HAP-1 (cell line): ENCODE measurements around the gene FAM50B.

Source experiments
- DNase-seq, 2 experiments: peaks; one replicate each; pipeline ENCODE4 v3.0.0-alpha.2; 2016 to 2020; ENCODE audit warnings: low spot score in 2 of 2
- H3K27me3 ChIP-seq: fragments of 250-450 bp; sonication (Bioruptor Pico); 2 replicates; pipeline ENCODE4 v1.5.1; 2020; ENCODE audit warnings: low read depth, mild to moderate bottlenecking, moderate library complexity
- H3K36me3 ChIP-seq: fragments of 250-450 bp; sonication (Bioruptor Pico); replicated peaks from 2 replicates; pipeline ENCODE4 v1.5.1; 2020; ENCODE audit warnings: mild to moderate bottlenecking
- H3K4me1 ChIP-seq: fragments of 250-450 bp; sonication (Bioruptor Pico); 2 replicates; pipeline ENCODE4 v1.5.1; 2020; ENCODE audit warnings: mild to moderate bottlenecking
- H3K4me3 ChIP-seq: fragments of 250-450 bp; sonication (Bioruptor Pico); 2 replicates; pipeline ENCODE4 v1.5.1; 2020; ENCODE audit warnings: mild to moderate bottlenecking, moderate library complexity
- H3K9me3 ChIP-seq: fragments of 250-450 bp; sonication (Bioruptor Pico); 2 replicates; pipeline ENCODE4 v1.5.1; 2020; ENCODE audit warnings: mild to moderate bottlenecking, moderate library complexity
- in situ Hi-C: fragments of 300-500 bp; cut with MboI; formaldehyde crosslinking; loops from 3 replicates; pipeline ENCODE4 v1.14.3; 2020; ENCODE audit warnings: low sequenced_read_pairs, inconsistent platforms, mixed read lengths

Gene FAM50B

GRCh38 chr6:3867641-3868502 is 18.7 kb downstream of the FAM50B start:
- Histone ChIP-seq H3K4me1 (no peaks in the 10 kb centered on the region), H3K27me3 (no peaks in the 10 kb centered on the region), H3K4me3 (no peak overlapping the region), H3K9me3 (no peaks in the 10 kb centered on the region), H3K36me3 (no peaks in the 10 kb centered on the region)
- DNase-seq, result no peak
- in situ Hi-C loops, result no loop called here

- Histone ChIP-seq H3K36me3 (no peaks in the 10 kb centered on the region), H3K9me3 (no peaks in the 10 kb centered on the region), H3K4me3 (no peak overlapping the region), H3K27me3 (no peaks in the 10 kb centered on the region; the same call in 1 of the 2 replicates), H3K4me1 (no peaks in the 10 kb centered on the region)
- in situ Hi-C loops, result no loop called here
- peak in 1 of 2 experiments; percentile 17 for DNase-seq
These were observed 19.4 kb downstream of the FAM50B start for GRCh38 chr6:3868544-3868943.

- in situ Hi-C loops, result no loop called here
These were observed 20.1 kb downstream of the FAM50B start for GRCh38 chr6:3869284-3869631.

GRCh38 chr6:3869632-3870527 is 20.7 kb downstream of the FAM50B start:
- Histone ChIP-seq H3K27me3 (no peaks in the 10 kb centered on the region; the same call in 1 of the 2 replicates), H3K4me1 (no peaks in the 10 kb centered on the region), H3K4me3 (no peak overlapping the region), H3K9me3 (no peaks in the 10 kb centered on the region), H3K36me3 (no peaks in the 10 kb centered on the region)
- in situ Hi-C loops, result no loop called here
- DNase-seq, result no peak

More at GRCh38 chr6:3869284-3869631, 20.1 kb downstream of the FAM50B start:
- Histone ChIP-seq H3K4me1 (no peaks in the 10 kb centered on the region), H3K9me3 (no peaks in the 10 kb centered on the region), H3K27me3 (no peaks in the 10 kb centered on the region; the same call in 1 of the 2 replicates), H3K4me3 (no peak overlapping the region), H3K36me3 (no peaks in the 10 kb centered on the region)
- no peak for DNase-seq

- DNase-seq, result no peak
- Histone ChIP-seq H3K4me3 (no peak overlapping the region), H3K36me3 (no peaks in the 10 kb centered on the region), H3K9me3 (no peaks in the 10 kb centered on the region), H3K4me1 (no peaks in the 10 kb centered on the region), H3K27me3 (no peaks in the 10 kb centered on the region; the same call in 1 of the 2 replicates)
- in situ Hi-C loops, result no loop called here
These were observed 21.4 kb downstream of the FAM50B start for GRCh38 chr6:3870528-3870925.

- in situ Hi-C loops, result no loop called here
- Histone ChIP-seq H3K4me3 (no peak overlapping the region), H3K9me3 (no peaks in the 10 kb centered on the region), H3K4me1 (no peaks in the 10 kb centered on the region), H3K27me3 (no peaks in the 10 kb centered on the region; the same call in 1 of the 2 replicates), H3K36me3 (no peaks in the 10 kb centered on the region)
- no peak for DNase-seq
These were observed 22.3 kb downstream of the FAM50B start for GRCh38 chr6:3871515-3871914.

- no peak overlapping the region for H3K4me3 ChIP-seq
- in situ Hi-C loops, result no loop called here
- no peaks in the 10 kb centered on the region for H3K36me3 ChIP-seq
- no peak for DNase-seq
- H3K27me3 ChIP-seq, result no peaks in the 10 kb centered on the region; the same call in 1 of the 2 replicates
- no peaks in the 10 kb centered on the region for H3K9me3 ChIP-seq
- no peaks in the 10 kb centered on the region for H3K4me1 ChIP-seq
These were observed 22.8 kb downstream of the FAM50B start for GRCh38 chr6:3871939-3872338.

GRCh38 chr6:3872370-3872854 is 23.2 kb downstream of the FAM50B start:
- in situ Hi-C loops, result no loop called here

GRCh38 chr6:3873051-3873450 is 23.9 kb downstream of the FAM50B start:
- no peak for DNase-seq
- no peaks in the 10 kb centered on the region for H3K4me1 ChIP-seq
- no peaks in the 10 kb centered on the region; the same call in 1 of the 2 replicates for H3K27me3 ChIP-seq
- in situ Hi-C loops, result no loop called here
- no peak overlapping the region for H3K4me3 ChIP-seq
- H3K36me3 ChIP-seq, result no peaks in the 10 kb centered on the region
- no peaks in the 10 kb centered on the region for H3K9me3 ChIP-seq

More at GRCh38 chr6:3872370-3872854, 23.2 kb downstream of the FAM50B start:
- Histone ChIP-seq H3K36me3 (no peaks in the 10 kb centered on the region), H3K9me3 (no peaks in the 10 kb centered on the region), H3K4me1 (no peaks in the 10 kb centered on the region), H3K4me3 (no peak overlapping the region), H3K27me3 (no peaks in the 10 kb centered on the region; the same call in 1 of the 2 replicates)
- DNase-seq, result no peak

- DNase-seq, result no peak
- in situ Hi-C loops, result no loop called here
- Histone ChIP-seq H3K36me3 (no peaks in the 10 kb centered on the region), H3K27me3 (no peaks in the 10 kb centered on the region; the same call in 1 of the 2 replicates), H3K9me3 (no peaks in the 10 kb centered on the region), H3K4me1 (no peaks in the 10 kb centered on the region), H3K4me3 (no peak overlapping the region)
These were observed 24.9 kb downstream of the FAM50B start for GRCh38 chr6:3874069-3874468.

GRCh38 chr6:3875486-3875885 is 26.3 kb downstream of the FAM50B start:
- Histone ChIP-seq H3K36me3 (no peaks in the 10 kb centered on the region), H3K27me3 (no peaks in the 10 kb centered on the region; the same call in 1 of the 2 replicates), H3K4me1 (no peaks in the 10 kb centered on the region), H3K4me3 (no peak overlapping the region), H3K9me3 (no peaks in the 10 kb centered on the region)
- in situ Hi-C loops, result no loop called here
- DNase-seq, result no peak

GRCh38 chr6:3876101-3876500 is 26.9 kb downstream of the FAM50B start:
- H3K4me1 ChIP-seq, result no peaks in the 10 kb centered on the region

GRCh38 chr6:3876866-3877265 is 27.7 kb downstream of the FAM50B start:
- no peaks in the 10 kb centered on the region for H3K9me3 ChIP-seq
- no peaks in the 10 kb centered on the region for H3K4me1 ChIP-seq
- H3K36me3 ChIP-seq, result no peaks in the 10 kb centered on the region
- no peak overlapping the region for H3K4me3 ChIP-seq
- H3K27me3 ChIP-seq, result no peaks in the 10 kb centered on the region; the same call in 1 of the 2 replicates
- in situ Hi-C loops, result no loop called here
- DNase-seq, result no peak

More at GRCh38 chr6:3876101-3876500, 26.9 kb downstream of the FAM50B start:
- no peak for DNase-seq
- no peaks in the 10 kb centered on the region; the same call in 1 of the 2 replicates for H3K27me3 ChIP-seq
- no peaks in the 10 kb centered on the region for H3K36me3 ChIP-seq
- H3K4me3 ChIP-seq, result no peak overlapping the region
- in situ Hi-C loops, result no loop called here
- no peaks in the 10 kb centered on the region for H3K9me3 ChIP-seq
